ENCODE measurements around the gene MMP28. TPM values are rescaled to one million over a fixed set of nuclear protein-coding genes. Genes with fewer than 3 reads are reported as not detected.

The MMP28 gene
- polyA plus RNA-seq, 2 of the 4 experiments (the other 2 are of a cell fraction), result 6.6 to 6.7 TPM

- DNase-seq (ENCODE audit: low read depth in 1 of 2, low spot score in 1 of 2) (no peak), FAIRE-seq (no peak), ATAC-seq (no peak)
- H3K27ac ChIP-seq, result peak overlapping the region in 1 of 2 experiments; percentile 87; a peak in 1 of 6 replicates
- 81% methylated on average over 11 of the region's 11 CpGs for WGBS (ENCODE audit: missing lambda C conversion rate)
- TF ChIP-seq JUN (IDR thresholded peaks at IDR 0.05), result no peak
- TF ChIP-seq HES2 (IDR thresholded peaks at IDR 0.05), result no peak
- TF ChIP-seq ZC3H11A (IDR thresholded peaks at IDR 0.05), result no peak
- no peak for TF ChIP-seq MAFK (IDR thresholded peaks at IDR 0.05; ENCODE audit: partially characterized antibody)
- no peak for TF ChIP-seq HOXB5 (CRISPR knock-in tag; IDR thresholded peaks at IDR 0.05)
- no peak for TF ChIP-seq PHF8 (IDR thresholded peaks at IDR 0.05; ENCODE audit: borderline replicate concordance, low read depth)
- no peak for TF ChIP-seq HMGXB4 (CRISPR knock-in tag; IDR thresholded peaks at IDR 0.05; ENCODE audit: borderline replicate concordance)
- no peak for TF ChIP-seq RCOR1 (IDR thresholded peaks at IDR 0.05; ENCODE audit: low read depth, low read length)
- no peak for TF ChIP-seq NFE2L2 (conservative IDR thresholded peaks at IDR 0.05; ENCODE audit: low read length)
- no peak for TF ChIP-seq RAD21 (conservative IDR thresholded peaks at IDR 0.05 in 1 of 2, IDR thresholded peaks at IDR 0.05 in 1 of 2)
- no peak for TF ChIP-seq CBX8 (IDR thresholded peaks at IDR 0.05)
- no peak for TF ChIP-seq KDM5A (IDR thresholded peaks at IDR 0.05)
- TF ChIP-seq CHD2 (IDR thresholded peaks at IDR 0.05; ENCODE audit: low read length, partially characterized antibody), result no peak
- no peak for TF ChIP-seq POLR2AphosphoS2 (conservative IDR thresholded peaks at IDR 0.05; ENCODE audit: low read length)
- no peak for TF ChIP-seq ESRRA (IDR thresholded peaks at IDR 0.05; ENCODE audit: borderline replicate concordance, low read length)
- TF ChIP-seq CEBPB (IDR thresholded peaks at IDR 0.05), result no peak
- no peak for TF ChIP-seq HDAC2 (IDR thresholded peaks at IDR 0.05)
- H3K4me1 ChIP-seq, result no peaks in the 10 kb centered on the region
- H3K4me3 ChIP-seq, result no peak overlapping the region; the same call in 2 of the 3 replicates
- POLR2A ChIA-PET, result interaction anchor here (0.6 to 5.8 kb wide), 5 partner anchors 20 to 176 kb away, joined by 3 to 156 read pairs (median 5); partner anchors contain the start of genes MMP28 and TAF15
- CTCF ChIA-PET, result interaction anchor here (0.5 to 43.9 kb wide), 15 partner anchors 8 to 189 kb away, joined by 3 to 2039 read pairs (median 8); partner anchors contain the start of genes C17orf50, GAS2L2, MMP28 and RASL10B
- H3K4me2 ChIP-seq, result peak overlapping the region; percentile 81
- H3K9me3 ChIP-seq, result no peaks in the 10 kb centered on the region
Observed at GRCh38 chr17:35765086-35765710, 30.2 kb downstream of the MMP28 start.

GRCh38 chr17:35764123-35764991 lies 31.1 kb downstream of the MMP28 start:
- no peaks in the 10 kb centered on the region for H3K9me3 ChIP-seq
- ATAC-seq (peak; percentile 94 to 95), FAIRE-seq (no peak), DNase-seq (ENCODE audit: low read depth in 1 of 2, low spot score in 1 of 2) (peak; percentile 96 to 98)
- CTCF ChIA-PET, result interaction anchor here (0.5 to 43.9 kb wide), 74 partner anchors 8 to 1136 kb away, joined by 3 to 2039 read pairs (median 5); partner anchors contain the start of genes AP2B1, C17orf50, GAS2L2 and MMP28
- peak overlapping the region; percentile 81 for H3K4me2 ChIP-seq
- H3K27ac ChIP-seq, result peak overlapping the region; percentile 82 to 87
- peak overlapping the region; percentile 65 for H3K4me3 ChIP-seq
- H3K4me1 ChIP-seq, result no peaks in the 10 kb centered on the region
- POLR2A ChIA-PET, result interaction anchor here (0.5 to 5.8 kb wide), 11 partner anchors 14 to 195 kb away, joined by 3 to 156 read pairs (median 5); partner anchors contain the start of genes MMP28 and TAF15
- WGBS (ENCODE audit: missing lambda C conversion rate), result 5% methylated on average over 64 of the region's 75 CpGs
- 0 out of 2 replicates have a peak, but pooled peaks have one; percentile 65 for TF ChIP-seq TP53 (CRISPR knock-in tag; IDR thresholded peaks at IDR 0.05)
- TF ChIP-seq EP300 (IDR thresholded peaks at IDR 0.05), result no peak
- peak in 1 of 2 experiments; percentile 54; a peak in 1 of 5 replicates for TF ChIP-seq JUN (IDR thresholded peaks at IDR 0.05)
- TF ChIP-seq NFE2L2 (conservative IDR thresholded peaks at IDR 0.05; ENCODE audit: low read length), result no peak
- TF ChIP-seq RAD21 (conservative IDR thresholded peaks at IDR 0.05 in 1 of 2, IDR thresholded peaks at IDR 0.05 in 1 of 2), result peak; percentile 85 to 96
- no peak for TF ChIP-seq HES2 (IDR thresholded peaks at IDR 0.05)
- TF ChIP-seq JUNB (IDR thresholded peaks at IDR 0.05), result no peak
- TF ChIP-seq E2F6 (IDR thresholded peaks at IDR 0.05; ENCODE audit: borderline replicate concordance, low read depth), result peak; percentile 91
- TF ChIP-seq MYC (IDR thresholded peaks at IDR 0.05; ENCODE audit: borderline replicate concordance, low read length), result peak; percentile 55; the same call in 1 of the 2 replicates
- no peak for TF ChIP-seq RFX5 (IDR thresholded peaks at IDR 0.05)
- TF ChIP-seq HOXB5 (CRISPR knock-in tag; IDR thresholded peaks at IDR 0.05), result peak; percentile 79
- TF ChIP-seq ATOH8 (CRISPR knock-in tag; IDR thresholded peaks at IDR 0.05; ENCODE audit: low read depth), result peak; percentile 28; the same call in 1 of the 2 replicates
- TF ChIP-seq HOXB13 (CRISPR knock-in tag; IDR thresholded peaks at IDR 0.05; ENCODE audit: low read depth), result peak; percentile 60; the same call in 1 of the 2 replicates
- TF ChIP-seq GATA3 (IDR thresholded peaks at IDR 0.05; ENCODE audit: borderline replicate concordance), result 0 out of 2 replicates have a peak, but pooled peaks have one; percentile 22
- peak; percentile 22; the same call in 1 of the 2 replicates for TF ChIP-seq BHLHE40 (IDR thresholded peaks at IDR 0.05; ENCODE audit: low read depth, low read length)
- TF ChIP-seq BCL3 (IDR thresholded peaks at IDR 0.05), result 0 out of 3 replicates have a peak, but pooled peaks have one; percentile 29

All from A549 (cell line).